Measurements from ENCODE around the gene TWIST2. TPM values are rescaled to one million over a fixed set of nuclear protein-coding genes. Genes with fewer than 3 reads are reported as not detected.

The TWIST2 gene
- total and polyA plus RNA-seq, 2 donors = 20.5 to 25.1 TPM

DNA sequence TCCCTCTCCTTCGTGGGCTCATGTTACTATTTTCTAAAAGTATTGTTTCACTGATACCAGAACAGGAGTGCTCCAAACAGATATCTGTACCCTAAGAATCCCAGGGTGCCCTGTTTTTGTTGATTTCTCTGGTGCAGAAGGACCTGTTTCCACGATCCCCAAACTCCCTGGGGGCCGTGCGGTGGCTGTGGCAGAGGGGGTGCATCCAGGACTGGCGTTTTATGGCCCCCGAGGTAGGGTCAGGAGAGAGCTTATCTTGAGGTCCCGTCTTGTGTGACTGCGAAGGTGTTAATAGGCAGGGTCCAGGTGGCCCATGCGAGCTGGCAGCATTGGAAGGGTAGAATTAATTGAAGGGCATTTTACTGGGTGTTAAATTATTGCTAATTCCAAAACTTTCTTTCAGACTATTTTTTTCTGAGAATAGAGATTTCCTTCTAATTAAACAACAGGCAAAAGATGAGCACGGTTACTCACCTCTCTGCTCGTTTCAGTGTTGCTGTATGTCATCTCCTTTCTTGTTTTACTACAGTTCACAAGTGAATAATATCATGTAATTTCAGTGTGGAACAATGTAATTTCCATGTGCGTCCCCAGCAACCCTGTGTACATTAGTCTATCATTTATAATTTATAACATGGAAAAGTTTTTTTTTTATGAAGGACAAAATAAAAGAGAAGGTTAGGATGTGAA is 8.2 kb downstream of the TWIST2 start:
- 89% methylated on average over 12 of the region's 12 CpGs for WGBS

DNA sequence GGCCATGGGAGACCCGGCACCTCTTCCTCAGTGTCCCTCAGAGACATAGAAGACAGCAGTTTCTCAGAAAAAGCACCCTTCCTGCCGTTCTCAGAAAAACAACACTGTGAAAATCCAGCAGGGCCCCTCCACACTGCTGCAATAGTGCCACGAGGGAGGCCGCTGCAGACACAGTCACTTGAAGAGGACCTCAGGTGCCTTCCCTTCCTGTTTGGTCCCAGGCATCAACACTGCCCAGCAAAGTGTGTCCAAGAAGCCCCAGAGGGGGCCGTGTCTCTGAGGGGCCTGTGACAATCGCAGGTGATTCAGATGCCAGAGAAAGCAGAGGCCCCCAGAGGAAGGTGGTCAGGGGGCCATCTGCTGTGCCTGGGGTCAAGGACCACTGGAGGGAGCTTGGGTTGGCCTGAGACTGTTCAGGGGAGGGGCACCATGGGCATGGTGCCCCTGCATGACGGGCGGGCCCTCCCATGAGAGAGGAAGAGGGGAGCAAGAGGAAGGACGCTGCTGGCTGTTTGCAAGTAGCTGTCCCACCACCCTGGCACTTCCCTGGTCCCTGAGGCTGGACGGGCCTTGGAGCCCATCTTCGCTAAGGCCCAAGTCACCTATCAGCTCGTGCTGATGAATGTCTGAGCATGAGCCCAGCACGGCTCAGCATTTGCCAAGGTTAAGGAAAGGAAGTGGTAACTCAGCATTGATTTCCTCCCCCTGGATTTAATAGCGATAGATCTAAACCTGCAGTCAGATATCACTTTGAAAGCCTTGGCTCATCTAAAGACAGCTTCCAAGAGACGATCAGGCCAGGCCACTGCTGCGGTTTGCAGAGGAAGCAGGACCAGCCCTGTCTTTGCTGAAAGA is 9.1 kb downstream of the TWIST2 start:
- Histone ChIP-seq H3K27ac (ENCODE audit: low read depth) (no peak overlapping the region), H3K36me3 (ENCODE audit: insufficient read depth) (no peaks in the 10 kb centered on the region), H3K4me1 (ENCODE audit: insufficient read depth) (no peaks in the 10 kb centered on the region), H3K4me3 (ENCODE audit: low read depth, low read length) (no peak overlapping the region)
- 84% methylated on average over 16 of the region's 16 CpGs for WGBS
- no peak for DNase-seq (ENCODE audit: extremely low spot score)

More for the DNA sequence above, 8.2 kb downstream of the TWIST2 start:
- H3K4me3 ChIP-seq (ENCODE audit: low read depth, low read length) = no peak overlapping the region
- H3K36me3 ChIP-seq (ENCODE audit: insufficient read depth) = no peaks in the 10 kb centered on the region
- no peak overlapping the region for H3K27ac ChIP-seq (ENCODE audit: low read depth)
- H3K4me1 ChIP-seq (ENCODE audit: insufficient read depth) = no peaks in the 10 kb centered on the region
- DNase-seq (ENCODE audit: extremely low spot score) = no peak

DNA sequence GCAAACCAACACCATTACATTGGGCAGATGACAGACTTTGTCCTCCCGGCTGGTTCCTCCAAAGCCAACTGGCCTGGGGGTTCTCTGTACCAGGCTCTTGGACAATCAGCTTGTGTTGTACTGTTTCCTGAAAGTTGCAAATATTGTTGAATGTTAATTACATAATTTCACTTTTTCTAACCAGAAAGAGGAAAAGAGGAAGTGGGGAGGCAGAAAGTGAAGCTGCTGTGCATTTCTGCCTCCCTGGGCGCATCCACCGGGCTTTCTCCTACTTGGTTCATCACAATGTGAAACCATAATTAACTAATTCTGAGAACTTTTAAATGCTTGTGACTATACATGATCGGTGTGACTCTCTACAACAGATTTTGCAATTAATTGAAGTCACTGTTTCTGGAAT is 10.1 kb downstream of the TWIST2 start:
- no peak for DNase-seq (ENCODE audit: extremely low spot score)
- H3K27ac ChIP-seq (ENCODE audit: low read depth) = no peak overlapping the region
- 88% methylated on average over 4 of the region's 4 CpGs for WGBS
- H3K4me1 ChIP-seq (ENCODE audit: insufficient read depth) = no peaks in the 10 kb centered on the region
- no peak overlapping the region for H3K4me3 ChIP-seq (ENCODE audit: low read depth, low read length)
- H3K36me3 ChIP-seq (ENCODE audit: insufficient read depth) = no peaks in the 10 kb centered on the region

GRCh38 chr2:238859636-238860347 is 11.9 kb downstream of the TWIST2 start:
- Histone ChIP-seq H3K36me3 (ENCODE audit: insufficient read depth) (no peaks in the 10 kb centered on the region), H3K4me1 (ENCODE audit: insufficient read depth) (no peaks in the 10 kb centered on the region), H3K4me3 (ENCODE audit: low read depth, low read length) (no peak overlapping the region), H3K27ac (ENCODE audit: low read depth) (no peak overlapping the region)
- no peak for DNase-seq (ENCODE audit: extremely low spot score)
- WGBS = 83% methylated on average over 14 of the region's 14 CpGs

- Histone ChIP-seq H3K4me3 (ENCODE audit: low read depth, low read length) (no peak overlapping the region), H3K4me1 (ENCODE audit: insufficient read depth) (no peaks in the 10 kb centered on the region), H3K27ac (ENCODE audit: low read depth) (no peak overlapping the region), H3K36me3 (ENCODE audit: insufficient read depth) (no peaks in the 10 kb centered on the region)
- DNase-seq (ENCODE audit: extremely low spot score) = no peak
- 84% methylated on average over 21 of the region's 21 CpGs for WGBS
These were observed 13.3 kb downstream of the TWIST2 start for GRCh38 chr2:238861013-238861730.

- H3K4me3 ChIP-seq (ENCODE audit: low read depth, low read length) = no peak overlapping the region
- no peaks in the 10 kb centered on the region for H3K4me1 ChIP-seq (ENCODE audit: insufficient read depth)
- H3K27ac ChIP-seq (ENCODE audit: low read depth) = no peak overlapping the region
- no peak for DNase-seq (ENCODE audit: extremely low spot score)
- H3K36me3 ChIP-seq (ENCODE audit: insufficient read depth) = no peaks in the 10 kb centered on the region
- WGBS = 94% methylated on average over 10 of the region's 10 CpGs
These were observed 14.0 kb downstream of the TWIST2 start for GRCh38 chr2:238861766-238862315.

DNA sequence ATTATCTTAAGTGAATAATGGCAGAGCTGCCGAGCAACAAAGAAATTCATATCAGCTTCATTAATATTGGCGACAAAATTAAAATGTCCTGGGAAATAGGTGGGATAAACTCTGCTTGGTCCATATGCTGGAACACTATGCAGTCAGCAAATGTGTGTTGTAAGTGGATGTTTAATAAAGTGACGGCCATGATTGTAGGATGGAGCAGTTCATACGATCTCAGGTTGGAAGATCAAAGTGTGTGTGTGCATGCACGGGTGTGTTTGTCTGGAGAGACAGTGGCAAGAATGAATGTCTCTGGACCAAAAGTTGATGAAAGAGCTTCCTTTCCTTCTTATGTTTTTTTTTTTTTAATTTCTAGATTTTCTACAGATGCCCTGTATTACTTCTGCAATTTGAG is 14.8 kb downstream of the TWIST2 start:
- 94% methylated on average over 5 of the region's 5 CpGs for WGBS
- Histone ChIP-seq H3K27ac (ENCODE audit: low read depth) (no peak overlapping the region), H3K4me3 (ENCODE audit: low read depth, low read length) (no peak overlapping the region), H3K4me1 (ENCODE audit: insufficient read depth) (no peaks in the 10 kb centered on the region), H3K36me3 (ENCODE audit: insufficient read depth) (no peaks in the 10 kb centered on the region)
- no peak for DNase-seq (ENCODE audit: extremely low spot score)

GRCh38 chr2:238863231-238863630 is 15.3 kb downstream of the TWIST2 start:
- H3K36me3 ChIP-seq (ENCODE audit: insufficient read depth) = no peaks in the 10 kb centered on the region
- no peak overlapping the region for H3K4me3 ChIP-seq (ENCODE audit: low read depth, low read length)
- no peak overlapping the region for H3K27ac ChIP-seq (ENCODE audit: low read depth)
- no peak for DNase-seq (ENCODE audit: extremely low spot score)
- no peaks in the 10 kb centered on the region for H3K4me1 ChIP-seq (ENCODE audit: insufficient read depth)
- WGBS = 96% methylated on average over 14 of the region's 14 CpGs

- 59% methylated on average over 9 of the region's 9 CpGs for WGBS
- no peaks in the 10 kb centered on the region for H3K36me3 ChIP-seq (ENCODE audit: insufficient read depth)
- no peak for DNase-seq (ENCODE audit: extremely low spot score)
- H3K4me3 ChIP-seq (ENCODE audit: low read depth, low read length) = no peak overlapping the region
- H3K27ac ChIP-seq (ENCODE audit: low read depth) = peak overlapping the region; percentile 27
- H3K4me1 ChIP-seq (ENCODE audit: insufficient read depth) = no peaks in the 10 kb centered on the region
These were observed 15.9 kb downstream of the TWIST2 start for GRCh38 chr2:238863749-238864206.

- no peak overlapping the region for H3K27ac ChIP-seq (ENCODE audit: low read depth)
- H3K36me3 ChIP-seq (ENCODE audit: insufficient read depth) = no peaks in the 10 kb centered on the region
- peak; percentile 88 for DNase-seq (ENCODE audit: extremely low spot score)
- H3K4me3 ChIP-seq (ENCODE audit: low read depth, low read length) = no peak overlapping the region
- no peaks in the 10 kb centered on the region for H3K4me1 ChIP-seq (ENCODE audit: insufficient read depth)
- WGBS = 17% methylated on average over 29 of the region's 29 CpGs
These were observed 16.5 kb downstream of the TWIST2 start for GRCh38 chr2:238864207-238865014.

- Histone ChIP-seq H3K4me1 (ENCODE audit: insufficient read depth) (no peaks in the 10 kb centered on the region), H3K4me3 (ENCODE audit: low read depth, low read length) (no peak overlapping the region), H3K27ac (ENCODE audit: low read depth) (no peak overlapping the region), H3K36me3 (ENCODE audit: insufficient read depth) (no peaks in the 10 kb centered on the region)
- no peak for DNase-seq (ENCODE audit: extremely low spot score)
- 66% methylated on average over 17 of the region's 17 CpGs for WGBS
These were observed 17.3 kb downstream of the TWIST2 start for GRCh38 chr2:238865015-238865719.

All from urinary bladder (tissue), 4 donors.